GM12865 (cell line): ENCODE results near the gene PPP6R1.

Source experiments
- DNase-seq: peaks from one replicate; pipeline ENCODE4 v3.0.0; 2010; ENCODE audit warnings: low read depth
- H3K4me3 ChIP-seq: 2 replicates; pipeline ENCODE4 v1.5.1; 2011; ENCODE audit warnings: mild to moderate bottlenecking, low read depth, low read length, control low read depth
- TF ChIP-seq, protein P1 (sequence below): IDR thresholded peaks from 2 replicates; pipeline ENCODE4 v1.5.1; 2011; ENCODE audit warnings: low read length, control low read depth, low read depth, inconsistent platforms; ENCODE audit not compliant: insufficient read depth; ENCODE audit errors: missing control alignments

PPP6R1 gene

DNA sequence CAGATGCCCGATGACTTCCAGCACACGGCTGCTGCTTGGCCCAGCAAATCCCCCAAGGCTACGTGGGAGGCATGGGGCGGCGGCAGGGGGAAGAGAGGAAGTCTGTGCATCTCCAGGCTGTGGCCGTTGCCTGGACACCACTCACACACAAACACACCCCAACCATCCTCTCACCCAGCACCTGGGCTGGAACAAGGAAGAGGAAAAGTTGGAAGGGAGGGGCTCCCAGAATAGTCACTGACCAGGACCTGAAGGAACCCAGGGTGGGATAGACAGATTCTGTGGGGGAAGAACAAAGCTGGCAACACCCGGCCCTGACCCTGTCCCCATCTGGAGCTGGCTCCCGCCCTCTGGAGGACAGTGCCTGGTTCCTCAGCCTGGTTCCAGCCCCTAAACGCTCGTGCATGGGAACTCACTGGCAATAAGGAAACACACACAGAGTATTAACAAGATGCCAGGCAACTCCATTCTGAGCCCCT is 11.2 kb downstream of the PPP6R1 start:
- no peak for DNase-seq
- H3K4me3 ChIP-seq = no peak overlapping the region
- TF ChIP-seq, protein P1, sequence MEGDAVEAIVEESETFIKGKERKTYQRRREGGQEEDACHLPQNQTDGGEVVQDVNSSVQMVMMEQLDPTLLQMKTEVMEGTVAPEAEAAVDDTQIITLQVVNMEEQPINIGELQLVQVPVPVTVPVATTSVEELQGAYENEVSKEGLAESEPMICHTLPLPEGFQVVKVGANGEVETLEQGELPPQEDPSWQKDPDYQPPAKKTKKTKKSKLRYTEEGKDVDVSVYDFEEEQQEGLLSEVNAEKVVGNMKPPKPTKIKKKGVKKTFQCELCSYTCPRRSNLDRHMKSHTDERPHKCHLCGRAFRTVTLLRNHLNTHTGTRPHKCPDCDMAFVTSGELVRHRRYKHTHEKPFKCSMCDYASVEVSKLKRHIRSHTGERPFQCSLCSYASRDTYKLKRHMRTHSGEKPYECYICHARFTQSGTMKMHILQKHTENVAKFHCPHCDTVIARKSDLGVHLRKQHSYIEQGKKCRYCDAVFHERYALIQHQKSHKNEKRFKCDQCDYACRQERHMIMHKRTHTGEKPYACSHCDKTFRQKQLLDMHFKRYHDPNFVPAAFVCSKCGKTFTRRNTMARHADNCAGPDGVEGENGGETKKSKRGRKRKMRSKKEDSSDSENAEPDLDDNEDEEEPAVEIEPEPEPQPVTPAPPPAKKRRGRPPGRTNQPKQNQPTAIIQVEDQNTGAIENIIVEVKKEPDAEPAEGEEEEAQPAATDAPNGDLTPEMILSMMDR = no peak

DNA sequence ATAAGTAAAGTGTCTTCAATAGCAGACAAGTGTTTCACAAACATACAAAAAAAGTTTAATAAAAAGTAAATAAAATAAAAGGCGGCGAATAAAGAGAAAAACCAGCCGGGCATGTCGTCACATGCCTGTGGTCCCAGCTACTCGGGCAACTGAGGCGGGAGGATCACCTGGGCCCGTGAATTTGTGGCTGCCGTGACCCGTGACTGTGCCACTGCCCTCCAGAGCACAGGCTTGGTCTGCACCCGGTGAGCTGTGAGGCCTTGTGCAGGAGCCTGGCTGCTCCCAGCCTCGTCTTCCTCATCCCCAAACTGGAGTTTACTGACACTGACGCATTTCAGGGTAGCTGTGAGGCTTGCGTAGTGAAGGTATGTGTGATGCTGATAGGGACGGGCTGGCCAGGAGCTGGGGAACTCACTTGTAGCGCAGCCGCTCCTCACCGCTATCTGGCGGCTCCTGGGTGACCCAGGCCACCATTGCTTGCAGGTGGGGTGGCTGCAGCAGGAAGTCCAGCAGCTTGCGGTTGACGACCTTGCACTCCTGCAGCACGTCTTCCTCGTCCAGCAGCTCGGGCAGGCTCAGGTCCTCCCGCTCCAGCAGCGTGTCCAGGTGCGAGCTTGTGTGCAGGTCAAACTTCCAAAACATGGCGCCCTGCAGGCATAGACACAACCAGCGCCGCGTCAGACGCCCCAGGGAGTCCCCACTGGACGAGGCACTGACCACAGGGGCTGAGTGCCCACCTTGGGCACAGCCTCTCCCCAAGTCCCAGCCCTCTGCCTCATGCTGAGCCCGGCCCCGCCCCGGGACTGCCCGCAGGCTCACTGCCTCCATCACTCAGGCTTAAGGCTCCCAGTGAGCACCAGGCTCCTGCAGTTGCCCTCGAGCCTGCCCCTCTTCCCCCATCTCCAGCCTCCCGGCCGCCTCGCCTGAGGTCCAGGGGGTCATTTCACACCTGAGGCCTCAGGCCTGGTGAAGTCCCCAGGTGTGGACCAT is 12.1 kb downstream of the PPP6R1 start:
- TF ChIP-seq, protein P1 = no peak
- no peak overlapping the region for H3K4me3 ChIP-seq
- no peak for DNase-seq

DNA sequence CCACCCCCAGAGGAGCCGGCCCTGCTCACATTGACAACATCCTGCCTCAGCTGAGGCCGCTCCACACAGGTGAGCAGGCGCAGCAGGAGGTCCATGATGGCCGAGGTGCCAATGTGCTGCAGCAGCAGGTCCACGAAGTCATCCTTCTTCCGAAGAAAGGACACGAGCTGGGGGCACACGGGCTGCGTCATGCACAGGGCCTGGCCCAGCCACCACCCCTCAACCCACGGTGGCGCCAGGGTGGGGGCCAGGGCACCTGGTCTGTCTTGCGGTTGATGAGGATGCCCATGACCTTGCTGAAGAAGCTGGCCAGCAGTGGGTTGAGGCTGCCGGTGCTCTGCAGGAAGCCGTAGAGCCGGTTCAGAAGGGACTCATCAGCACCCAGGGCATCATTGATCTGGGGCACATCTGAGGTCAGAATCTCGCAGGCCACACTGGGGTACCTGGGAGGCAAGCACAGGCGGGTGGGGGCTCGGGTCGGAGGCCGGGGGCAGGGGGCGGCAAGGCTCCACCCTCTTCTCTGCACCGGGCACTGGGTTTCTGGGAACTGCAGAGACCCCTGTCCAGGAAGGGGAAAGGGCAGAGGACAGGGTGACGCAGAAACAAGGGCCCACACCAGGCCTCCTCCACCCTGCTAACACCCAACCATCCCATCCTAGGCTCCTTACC is 13.4 kb downstream of the PPP6R1 start:
- TF ChIP-seq, protein P1 = no peak
- DNase-seq = no peak

DNA sequence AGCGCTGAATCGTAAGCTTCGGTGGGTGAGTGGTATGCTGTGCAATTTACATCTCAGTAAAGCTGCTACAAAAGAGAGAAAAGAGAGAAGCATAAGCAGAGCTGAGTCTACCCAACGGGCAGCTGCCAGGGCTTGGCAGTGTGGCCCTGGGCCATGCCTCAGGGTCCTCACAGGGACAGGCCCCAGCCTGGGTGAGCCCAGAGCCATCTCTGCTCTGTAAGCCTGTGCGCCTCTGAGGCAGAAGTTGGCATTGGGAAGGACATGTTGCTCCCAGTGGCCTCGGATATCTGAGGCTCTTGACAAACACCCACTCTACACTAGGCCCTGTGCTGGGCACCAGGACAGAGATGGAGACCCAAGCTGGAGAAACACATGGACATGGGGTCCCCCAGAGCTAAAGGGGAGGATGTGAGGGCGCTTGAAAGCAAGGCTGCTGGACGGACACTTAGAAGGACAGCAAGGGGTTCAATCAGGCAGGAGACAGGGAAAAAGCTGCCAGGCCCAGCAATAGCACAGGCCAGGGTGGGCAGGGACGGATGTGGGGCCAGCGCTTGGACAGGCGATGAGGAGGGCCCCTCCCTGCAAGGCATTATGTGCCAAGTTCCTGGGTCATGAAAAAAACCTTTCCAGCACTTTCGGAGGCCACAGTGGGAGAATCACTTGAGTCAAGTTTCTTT is 14.7 kb downstream of the PPP6R1 start:
- no peak overlapping the region for H3K4me3 ChIP-seq
- TF ChIP-seq, protein P1 = no peak
- DNase-seq = no peak

More for the DNA sequence above, 13.4 kb downstream of the PPP6R1 start:
- H3K4me3 ChIP-seq = no peak overlapping the region

DNA sequence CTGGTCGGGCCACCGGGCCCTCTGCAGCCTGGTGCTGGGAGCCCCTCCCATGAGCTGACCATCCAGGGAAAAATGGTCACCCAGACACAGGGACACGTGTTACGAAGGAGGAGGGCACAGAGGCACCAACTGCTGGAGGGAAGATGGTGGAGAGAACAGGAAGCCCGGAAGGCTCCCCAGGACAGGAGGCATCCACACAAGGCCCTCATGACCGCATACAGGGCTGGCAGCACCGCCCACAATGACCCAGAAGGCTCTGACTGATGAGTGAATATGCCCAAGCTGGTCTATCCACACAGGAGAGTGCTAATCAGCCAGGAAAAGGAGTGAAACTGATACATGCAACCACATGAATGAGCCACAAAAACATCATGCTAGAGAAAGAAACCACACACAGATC is 16.3 kb downstream of the PPP6R1 start:
- TF ChIP-seq, protein P1 = no peak
- H3K4me3 ChIP-seq = no peak overlapping the region
- DNase-seq = no peak

DNA sequence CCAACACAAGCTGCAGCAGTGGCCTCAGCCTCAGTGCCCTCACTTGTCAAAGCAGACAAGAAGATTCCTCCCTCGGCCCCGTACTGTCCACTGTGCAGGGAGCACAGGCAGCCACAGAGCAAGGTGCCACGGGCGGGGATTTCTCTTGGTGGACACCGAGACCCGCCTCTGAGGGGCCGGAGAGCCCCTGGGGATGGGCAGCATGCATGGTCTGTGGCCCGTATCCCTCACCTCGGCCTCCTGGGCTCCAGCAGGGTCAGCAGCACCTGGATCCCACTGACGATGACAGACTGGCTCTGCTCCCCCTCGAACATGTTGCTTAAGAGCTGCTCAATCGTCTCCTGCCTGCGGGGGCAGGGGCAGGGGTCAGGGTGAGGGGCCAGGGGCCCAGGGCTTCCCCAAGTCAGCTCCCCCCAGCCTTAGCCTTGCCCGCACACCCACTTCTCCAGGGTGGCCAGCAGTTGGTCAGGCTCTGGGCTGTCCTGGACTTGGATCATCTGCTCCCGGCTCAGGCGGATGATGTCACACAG is 16.8 kb downstream of the PPP6R1 start:
- no peak for DNase-seq
- H3K4me3 ChIP-seq = no peak overlapping the region
- TF ChIP-seq, protein P1 = no peak
